IMR-90 (cell line): ENCODE data around the gene ALDH7A1. TPM values are rescaled to one million over a fixed set of nuclear protein-coding genes. Genes with fewer than 3 reads are reported as not detected.

ENCODE experiments used
- ATAC-seq: fragments of 200-7000 bp; cut with Tn5 transposase; 2 replicates; pipeline ENCODE4 v1.9.1; 2020; ENCODE audit warnings: low read depth, mild to moderate bottlenecking, moderate library complexity
- BruUV-seq: library from RNA; stranded (reverse); fragments of 400-500 nt; replicated peaks from 2 replicates; lab custom pipeline; 2021; lab: Mats Ljungman, UMichigan
- CTCF ChIA-PET: fragments of 300-600 bp; formaldehyde crosslinking; extraction: SDS; loops from one replicate; lab custom pipeline; 2021; ENCODE audit warnings: antibody characterized with exemption; lab: Yijun Ruan, JAX
- POLR2A ChIA-PET: fragments of 300-600 bp; sonication (Branson Sonifier 250); formaldehyde crosslinking; loops from one replicate; lab custom pipeline; 2022; ENCODE audit warnings: antibody characterized with exemption; ENCODE audit not compliant: unreplicated experiment; lab: Charles Lee
- DNase-seq: peaks from one replicate; pipeline ENCODE4 v3.0.0; 2013
- H2AFZ ChIP-seq: replicated peaks from 2 replicates; pipeline ENCODE3; 2013; ENCODE audit warnings: low read length, mild to moderate bottlenecking; ENCODE audit not compliant: poor library complexity
- H2AK5ac ChIP-seq: 2 replicates; pipeline ENCODE4 v1.6.1; 2013; ENCODE audit warnings: low read depth, low read length, inconsistent platforms
- H2AK9ac ChIP-seq: replicated peaks from 2 replicates; pipeline ENCODE3; 2013; ENCODE audit warnings: mild to moderate bottlenecking, low read depth, low read length, moderate library complexity; ENCODE audit not compliant: poor library complexity
- H2BK120ac ChIP-seq: 2 replicates; pipeline ENCODE4 v1.6.1; 2013; ENCODE audit warnings: low read depth, low read length, inconsistent platforms
- H2BK15ac ChIP-seq: 3 replicates; pipeline ENCODE4 v1.6.1; 2013; ENCODE audit warnings: low read depth, low read length, inconsistent platforms
- H2BK20ac ChIP-seq: 2 replicates; pipeline ENCODE4 v1.6.1; 2013; ENCODE audit warnings: low read depth, mild to moderate bottlenecking, inconsistent platforms, low read length, moderate library complexity
- H2BK5ac ChIP-seq: 2 replicates; pipeline ENCODE4 v1.6.1; 2013; ENCODE audit warnings: mild to moderate bottlenecking, low read depth, low read length, inconsistent platforms; ENCODE audit not compliant: poor library complexity, severe bottlenecking
- H3K14ac ChIP-seq: replicated peaks from 2 replicates; pipeline ENCODE4 v1.6.1; 2013; ENCODE audit warnings: low read depth, low read length, inconsistent platforms
- H3K18ac ChIP-seq: 2 replicates; pipeline ENCODE4 v1.6.1; 2013; ENCODE audit warnings: low read depth, low read length, control low read depth
- H3K23ac ChIP-seq: 2 replicates; pipeline ENCODE4 v1.6.1; 2013; ENCODE audit warnings: low read depth, low read length, inconsistent platforms
- H3K27ac ChIP-seq: 2 replicates; pipeline ENCODE4 v1.5.1; 2013; ENCODE audit warnings: mild to moderate bottlenecking, control low read depth, low read length; ENCODE audit not compliant: insufficient read depth
- H3K27me3 ChIP-seq: 2 replicates; pipeline ENCODE4 v1.6.1; 2013; ENCODE audit warnings: low read length; ENCODE audit not compliant: control insufficient read depth, insufficient read depth
- H3K36me3 ChIP-seq: 2 replicates; pipeline ENCODE4 v1.6.1; 2013; ENCODE audit warnings: low read length, mixed read lengths; ENCODE audit not compliant: control insufficient read depth, insufficient read depth
- H3K4ac ChIP-seq: 2 replicates; pipeline ENCODE4 v1.6.1; 2013; ENCODE audit warnings: low read depth, low read length, inconsistent platforms
- H3K4me1 ChIP-seq: 2 replicates; pipeline ENCODE4 v1.6.1; 2013; ENCODE audit warnings: low read length, mixed read lengths; ENCODE audit not compliant: control insufficient read depth, insufficient read depth
- H3K4me2 ChIP-seq: 2 replicates; pipeline ENCODE4 v1.6.1; 2013; ENCODE audit warnings: low read depth, mild to moderate bottlenecking, control low read depth, low read length, moderate library complexity
- H3K4me3 ChIP-seq: 2 replicates; pipeline ENCODE4 v1.5.1; 2013; ENCODE audit warnings: low read depth, mild to moderate bottlenecking, control low read depth, low read length, moderate library complexity; ENCODE audit not compliant: insufficient read depth
- H3K56ac ChIP-seq: 2 replicates; pipeline ENCODE4 v1.6.1; 2013; ENCODE audit warnings: low read length, inconsistent platforms; ENCODE audit not compliant: insufficient read depth; ENCODE audit errors: extremely low read depth
- H3K79me1 ChIP-seq, 2 experiments: 2 replicates each; pipeline ENCODE4 v1.6.1; 2013; ENCODE audit warnings: low read length in 2 of 2, inconsistent platforms in 1 of 2, low read depth in 1 of 2
- H3K9ac ChIP-seq: 2 replicates; pipeline ENCODE4 v1.6.1; 2013; ENCODE audit warnings: low read depth, low read length, control low read depth
- H3K9me1 ChIP-seq: 2 replicates; pipeline ENCODE4 v1.6.1; 2013; ENCODE audit warnings: low read length, inconsistent platforms; ENCODE audit not compliant: insufficient read depth
- H3K9me3 ChIP-seq: 2 replicates; pipeline ENCODE4 v1.6.1; 2013; ENCODE audit warnings: low read length; ENCODE audit not compliant: control insufficient read depth, insufficient read depth
- H4K20me1 ChIP-seq: 2 replicates; pipeline ENCODE4 v1.6.1; 2013; ENCODE audit warnings: low read length, inconsistent platforms; ENCODE audit not compliant: insufficient read depth
- H4K5ac ChIP-seq: 2 replicates; pipeline ENCODE4 v1.6.1; 2013; ENCODE audit warnings: mild to moderate bottlenecking, low read depth, low read length, control low read depth
- H4K8ac ChIP-seq, 2 experiments: 2 replicates each; pipeline ENCODE4 v1.6.1; 2013; ENCODE audit warnings: low read depth in 2 of 2, low read length in 2 of 2, control low read depth in 1 of 2, inconsistent platforms in 1 of 2
- H4K91ac ChIP-seq: 2 replicates; pipeline ENCODE4 v1.6.1; 2013; ENCODE audit warnings: low read depth, low read length, inconsistent platforms; ENCODE audit not compliant: insufficient read depth
- BHLHE40 ChIP-seq: fragments of 150-350 bp; IDR thresholded peaks from 2 replicates; pipeline ENCODE4 v1.6.1; 2016; ENCODE audit warnings: mild to moderate bottlenecking, low read depth, low read length
- CEBPB ChIP-seq: IDR thresholded peaks from 2 replicates; pipeline ENCODE4 v1.6.1; 2012; ENCODE audit warnings: low read depth, low read length, improper control_type of control experiment
- CHD1 ChIP-seq: IDR thresholded peaks from 2 replicates; pipeline ENCODE4 v1.6.1; 2012; ENCODE audit warnings: low read depth, low read length, improper control_type of control experiment
- FOS ChIP-seq: fragments of 150-350 bp; IDR thresholded peaks from 2 replicates; pipeline ENCODE4 v1.6.1; 2016; ENCODE audit warnings: low read depth, low read length
- MAFK ChIP-seq: IDR thresholded peaks from 2 replicates; pipeline ENCODE4 v1.6.1; 2012; ENCODE audit warnings: low read depth, low read length, improper control_type of control experiment
- MAZ ChIP-seq: IDR thresholded peaks from 2 replicates; pipeline ENCODE4 v1.6.1; 2012; ENCODE audit warnings: low read depth, mild to moderate bottlenecking, low read length, improper control_type of control experiment, moderate library complexity, borderline replicate concordance
- MXI1 ChIP-seq: IDR thresholded peaks from 2 replicates; pipeline ENCODE4 v1.6.1; 2012; ENCODE audit warnings: low read depth, mild to moderate bottlenecking, low read length, moderate library complexity, borderline replicate concordance
- NFE2L2 ChIP-seq: fragments of 150-350 bp; IDR thresholded peaks from 2 replicates; pipeline ENCODE4 v1.6.1; 2016; ENCODE audit warnings: low read depth, mild to moderate bottlenecking, low read length
- POLR2A ChIP-seq: IDR thresholded peaks from 2 replicates; pipeline ENCODE4 v1.6.1; 2012; ENCODE audit warnings: mild to moderate bottlenecking, low read depth, low read length
- RAD21 ChIP-seq: IDR thresholded peaks from 2 replicates; pipeline ENCODE4 v1.6.1; 2012; ENCODE audit warnings: low read length, improper control_type of control experiment
- RCOR1 ChIP-seq: IDR thresholded peaks from 2 replicates; pipeline ENCODE4 v1.6.1; 2012; ENCODE audit warnings: mild to moderate bottlenecking, low read length, improper control_type of control experiment; ENCODE audit not compliant: insufficient replicate concordance
- RFX5 ChIP-seq: IDR thresholded peaks from 2 replicates; pipeline ENCODE4 v1.8.0; 2012; ENCODE audit warnings: low read depth, mild to moderate bottlenecking, low read length, moderate library complexity
- SMC3 ChIP-seq: fragments of 150-350 bp; IDR thresholded peaks from 2 replicates; pipeline ENCODE4 v1.6.1; 2016; ENCODE audit warnings: low read depth, mild to moderate bottlenecking, antibody characterized with exemption, low read length, moderate library complexity
- WGBS, 2 experiments: methylation state at CpG; one replicate each; pipeline versions ENCODE4 v1.1.5 to v1.1.7; 2013; ENCODE audit warnings: missing lambda C conversion rate in 2 of 2; ENCODE audit not compliant: insufficient read length in 1 of 2; ENCODE audit errors: extremely low coverage in 2 of 2; 5-methylcytosine and 5-hydroxymethylcytosine counted together
- dilution Hi-C: fragments of 300-500 bp; cut with HindIII; formaldehyde crosslinking; loops from one replicate; pipeline ENCODE4 v1.14.3; 2018; ENCODE audit warnings: low sequenced_read_pairs; ENCODE audit not compliant: unreplicated experiment
- in situ Hi-C: fragments of 300-500 bp; cut with MboI; formaldehyde crosslinking; loops from 3 replicates; pipeline ENCODE4 v1.14.3; 2019; ENCODE audit warnings: low sequenced_read_pairs, inconsistent platforms, mixed read lengths
- intact Hi-C: fragments of 100-400 bp; cut with micrococcal nuclease; formaldehyde crosslinking; loops from 2 replicates; pipeline ENCODE4 v1.10.0; 2022
- polyA plus RNA-seq, 3 experiments: library from polyadenylated mRNA; depleted of rRNA; stranded (reverse); fragments of >200 nt; gene quantifications; 2 replicates each; pipeline ENCODE4 v1.2.3, GENCODE V29; 2012; ENCODE audit warnings: low replicate concordance in 1 of 3
- total RNA-seq: library from RNA; depleted of rRNA; stranded (reverse); fragments of >200 nt; gene quantifications from 2 replicates; pipeline ENCODE4 v1.2.3, GENCODE V29; 2012
- TF ChIP-seq, protein P1 (sequence below): fragments of 150-350 bp; IDR thresholded peaks from 2 replicates; pipeline ENCODE4 v1.6.1; 2017; ENCODE audit warnings: mild to moderate bottlenecking, antibody characterized with exemption, low read length, low read depth
- TF ChIP-seq, protein P2 (sequence below): conservative IDR thresholded peaks from 2 replicates; pipeline ENCODE4 v1.5.1; 2012; ENCODE audit warnings: mild to moderate bottlenecking, low read depth, low read length, improper control_type of control experiment
- TF ChIP-seq, protein P3 (sequence below): fragments of 150-350 bp; IDR thresholded peaks from 2 replicates; pipeline ENCODE4 v1.6.1; 2016; ENCODE audit warnings: low read depth, mild to moderate bottlenecking, low read length, moderate library complexity, borderline replicate concordance

The ALDH7A1 gene
- total and polyA plus RNA-seq, 2 of the 4 experiments (the other 2 are of a cell fraction), result 40.9 to 62.2 TPM

- Histone ChIP-seq H3K4me3 (no peak overlapping the region), H4K5ac (no peak overlapping the region), H4K91ac (no peak overlapping the region), H3K27ac (no peak overlapping the region), H2AK5ac (no peak overlapping the region), H3K36me3 (peaks cover 29% of the 10 kb centered on the region), H3K79me1 (peaks cover 20 to 30% of the 10 kb centered on the region in 2 experiments), H3K9ac (no peak overlapping the region), H3K4ac (no peak overlapping the region), H4K8ac (no peak overlapping the region), H3K27me3 (no peaks in the 10 kb centered on the region), H2BK20ac (no peak overlapping the region), H3K14ac (no peak overlapping the region), H4K20me1 (peaks cover 7% of the 10 kb centered on the region), H3K9me1 (no peaks in the 10 kb centered on the region; the same call in 1 of the 2 replicates), H2AFZ (no peak overlapping the region), H3K9me3 (no peaks in the 10 kb centered on the region), H3K4me1 (no peaks in the 10 kb centered on the region), H3K18ac (no peak overlapping the region), H3K4me2 (no peak overlapping the region), H3K23ac (no peak overlapping the region), H2BK120ac (no peak overlapping the region), H3K56ac (no peak overlapping the region), H2AK9ac (no peak overlapping the region), H2BK5ac (no peak overlapping the region), H2BK15ac (no peak overlapping the region)
- ATAC-seq (no peak), DNase-seq (no peak)
- ChIA-PET CTCF (interaction anchor here (0.8 kb wide), 1 partner anchor 14 kb away, joined by 3 read pairs; no protein-coding TSS in a partner anchor), POLR2A (no interaction called here)
- intact Hi-C loops (no loop called here), dilution Hi-C loops (no loop called here), in situ Hi-C loops (no loop called here)
- TF ChIP-seq BHLHE40 (no peak), MXI1 (no peak), POLR2A (no peak), MAZ (no peak), RFX5 (no peak), RAD21 (no peak), CEBPB (no peak), CHD1 (no peak), FOS (no peak), SMC3 (no peak), MAFK (no peak), RCOR1 (no peak), NFE2L2 (no peak)
- TF ChIP-seq, protein P1, sequence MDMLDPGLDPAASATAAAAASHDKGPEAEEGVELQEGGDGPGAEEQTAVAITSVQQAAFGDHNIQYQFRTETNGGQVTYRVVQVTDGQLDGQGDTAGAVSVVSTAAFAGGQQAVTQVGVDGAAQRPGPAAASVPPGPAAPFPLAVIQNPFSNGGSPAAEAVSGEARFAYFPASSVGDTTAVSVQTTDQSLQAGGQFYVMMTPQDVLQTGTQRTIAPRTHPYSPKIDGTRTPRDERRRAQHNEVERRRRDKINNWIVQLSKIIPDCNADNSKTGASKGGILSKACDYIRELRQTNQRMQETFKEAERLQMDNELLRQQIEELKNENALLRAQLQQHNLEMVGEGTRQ, result no peak
- TF ChIP-seq, protein P2, sequence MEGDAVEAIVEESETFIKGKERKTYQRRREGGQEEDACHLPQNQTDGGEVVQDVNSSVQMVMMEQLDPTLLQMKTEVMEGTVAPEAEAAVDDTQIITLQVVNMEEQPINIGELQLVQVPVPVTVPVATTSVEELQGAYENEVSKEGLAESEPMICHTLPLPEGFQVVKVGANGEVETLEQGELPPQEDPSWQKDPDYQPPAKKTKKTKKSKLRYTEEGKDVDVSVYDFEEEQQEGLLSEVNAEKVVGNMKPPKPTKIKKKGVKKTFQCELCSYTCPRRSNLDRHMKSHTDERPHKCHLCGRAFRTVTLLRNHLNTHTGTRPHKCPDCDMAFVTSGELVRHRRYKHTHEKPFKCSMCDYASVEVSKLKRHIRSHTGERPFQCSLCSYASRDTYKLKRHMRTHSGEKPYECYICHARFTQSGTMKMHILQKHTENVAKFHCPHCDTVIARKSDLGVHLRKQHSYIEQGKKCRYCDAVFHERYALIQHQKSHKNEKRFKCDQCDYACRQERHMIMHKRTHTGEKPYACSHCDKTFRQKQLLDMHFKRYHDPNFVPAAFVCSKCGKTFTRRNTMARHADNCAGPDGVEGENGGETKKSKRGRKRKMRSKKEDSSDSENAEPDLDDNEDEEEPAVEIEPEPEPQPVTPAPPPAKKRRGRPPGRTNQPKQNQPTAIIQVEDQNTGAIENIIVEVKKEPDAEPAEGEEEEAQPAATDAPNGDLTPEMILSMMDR, result no peak
- TF ChIP-seq, protein P3, sequence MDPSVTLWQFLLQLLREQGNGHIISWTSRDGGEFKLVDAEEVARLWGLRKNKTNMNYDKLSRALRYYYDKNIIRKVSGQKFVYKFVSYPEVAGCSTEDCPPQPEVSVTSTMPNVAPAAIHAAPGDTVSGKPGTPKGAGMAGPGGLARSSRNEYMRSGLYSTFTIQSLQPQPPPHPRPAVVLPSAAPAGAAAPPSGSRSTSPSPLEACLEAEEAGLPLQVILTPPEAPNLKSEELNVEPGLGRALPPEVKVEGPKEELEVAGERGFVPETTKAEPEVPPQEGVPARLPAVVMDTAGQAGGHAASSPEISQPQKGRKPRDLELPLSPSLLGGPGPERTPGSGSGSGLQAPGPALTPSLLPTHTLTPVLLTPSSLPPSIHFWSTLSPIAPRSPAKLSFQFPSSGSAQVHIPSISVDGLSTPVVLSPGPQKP, result no peak
- no TSS peak for BruUV-seq
- no CpG with 5 or more reads among the region's 2 CpGs for WGBS, 2 experiments
Measured at GRCh38 chr5:126610160-126610559, 15.1 kb upstream of the ALDH7A1 start.
